H9 (cell line): ENCODE data around the gene RAD17. TPM values are rescaled to one million over a fixed set of nuclear protein-coding genes. Genes with fewer than 3 reads are reported as not detected.

Experiments
- DNase-seq: peaks from one replicate; pipeline ENCODE4 v3.0.0-alpha.2; 2017
- H2AFZ ChIP-seq: one replicate; pipeline ENCODE4 v1.6.1; 2013; ENCODE audit warnings: mild to moderate bottlenecking, low read length, control low read depth, moderate library complexity
- H2AK5ac ChIP-seq: 2 replicates; pipeline ENCODE4 v1.6.1; 2013; ENCODE audit warnings: low read length, control low read depth, mixed read lengths; ENCODE audit not compliant: insufficient read length
- H2BK120ac ChIP-seq: one replicate; pipeline ENCODE4 v1.6.1; 2013; ENCODE audit warnings: low read depth, mild to moderate bottlenecking, low read length, control low read depth, inconsistent platforms; ENCODE audit not compliant: poor library complexity, severe bottlenecking
- H2BK12ac ChIP-seq: 2 replicates; pipeline ENCODE4 v1.6.1; 2013; ENCODE audit warnings: low read length, control low read depth, mixed read lengths, low read depth; ENCODE audit not compliant: insufficient read length
- H2BK15ac ChIP-seq: 2 replicates; pipeline ENCODE4 v1.6.1; 2013; ENCODE audit warnings: low read depth, low read length, control low read depth
- H2BK20ac ChIP-seq: one replicate; pipeline ENCODE4 v1.6.1; 2013; ENCODE audit warnings: low read depth, mild to moderate bottlenecking, low read length, control low read depth, inconsistent platforms; ENCODE audit not compliant: poor library complexity, severe bottlenecking
- H2BK5ac ChIP-seq: 2 replicates; pipeline ENCODE4 v1.6.1; 2013; ENCODE audit warnings: low read length, control low read depth, mixed read lengths; ENCODE audit not compliant: insufficient read length
- H3K14ac ChIP-seq: 2 replicates; pipeline ENCODE4 v1.6.1; 2013; ENCODE audit warnings: low read length, control low read depth; ENCODE audit not compliant: insufficient read depth
- H3K18ac ChIP-seq: 2 replicates; pipeline ENCODE4 v1.6.1; 2013; ENCODE audit warnings: low read depth, mild to moderate bottlenecking, mixed read lengths, low read length, control low read depth; ENCODE audit not compliant: insufficient read length
- H3K23ac ChIP-seq: 2 replicates; pipeline ENCODE4 v1.6.1; 2013; ENCODE audit warnings: low read length, control low read depth, mixed read lengths, low read depth; ENCODE audit not compliant: insufficient read length
- H3K23me2 ChIP-seq: 2 replicates; pipeline ENCODE4 v1.6.1; 2013; ENCODE audit warnings: low read depth, mild to moderate bottlenecking, mixed read lengths, low read length, control low read depth; ENCODE audit not compliant: insufficient read length, poor library complexity, severe bottlenecking
- H3K27ac ChIP-seq: 2 replicates; pipeline ENCODE4 v1.5.1; 2013; ENCODE audit warnings: low read length, control low read depth, mixed read lengths, low read depth; ENCODE audit not compliant: insufficient read length
- H3K27me3 ChIP-seq: 2 replicates; pipeline ENCODE4 v1.6.1; 2013; ENCODE audit warnings: low read length, control low read depth, inconsistent platforms; ENCODE audit not compliant: insufficient read depth
- H3K4ac ChIP-seq: 2 replicates; pipeline ENCODE4 v1.6.1; 2013; ENCODE audit warnings: low read depth, mild to moderate bottlenecking, control low read depth, inconsistent platforms, low read length, moderate library complexity
- H3K4me1 ChIP-seq: 2 replicates; pipeline ENCODE4 v1.6.1; 2013; ENCODE audit warnings: low read length, control low read depth, inconsistent platforms; ENCODE audit not compliant: insufficient read depth
- H3K4me2 ChIP-seq: 2 replicates; pipeline ENCODE4 v1.6.1; 2013; ENCODE audit warnings: low read length, control low read depth, mixed read lengths; ENCODE audit not compliant: insufficient read length, insufficient read depth
- H3K56ac ChIP-seq: 2 replicates; pipeline ENCODE4 v1.6.1; 2013; ENCODE audit warnings: low read depth, mild to moderate bottlenecking, mixed read lengths, low read length, control low read depth; ENCODE audit not compliant: insufficient read length
- H3K79me1 ChIP-seq: 2 replicates; pipeline ENCODE4 v1.6.1; 2013; ENCODE audit warnings: low read depth, mild to moderate bottlenecking, moderate library complexity, low read length, control low read depth, inconsistent platforms; ENCODE audit not compliant: insufficient read depth, poor library complexity, severe bottlenecking
- H3K79me2 ChIP-seq: 2 replicates; pipeline ENCODE4 v1.6.1; 2013; ENCODE audit warnings: low read length, control low read depth, inconsistent platforms; ENCODE audit not compliant: insufficient read depth
- H3K9ac ChIP-seq: 2 replicates; pipeline ENCODE4 v1.6.1; 2013; ENCODE audit warnings: low read length, control low read depth, mixed read lengths; ENCODE audit not compliant: insufficient read length; ENCODE audit errors: extremely low read depth
- H3K9me3 ChIP-seq: one replicate; pipeline ENCODE4 v1.6.1; 2013; ENCODE audit warnings: low read depth, low read length, inconsistent platforms; ENCODE audit not compliant: control insufficient read depth
- H3T11ph ChIP-seq: one replicate; pipeline ENCODE4 v1.6.1; 2013; ENCODE audit warnings: mild to moderate bottlenecking, low read length, control low read depth, inconsistent platforms
- H4K20me1 ChIP-seq: one replicate; pipeline ENCODE4 v1.6.1; 2013; ENCODE audit not compliant: control insufficient read depth, insufficient read length, insufficient read depth
- H4K5ac ChIP-seq: 2 replicates; pipeline ENCODE4 v1.6.1; 2013; ENCODE audit warnings: low read depth, mild to moderate bottlenecking, mixed read lengths, low read length, control low read depth; ENCODE audit not compliant: insufficient read length
- H4K8ac ChIP-seq: replicated peaks from 2 replicates; pipeline ENCODE4 v1.6.1; 2013; ENCODE audit warnings: low read length, control low read depth, mixed read lengths, low read depth; ENCODE audit not compliant: insufficient read length
- H4K91ac ChIP-seq: 2 replicates; pipeline ENCODE4 v1.6.1; 2013; ENCODE audit warnings: low read depth, mild to moderate bottlenecking, moderate library complexity, mixed read lengths, low read length, control low read depth; ENCODE audit not compliant: insufficient read length
- H3K27ac Mint-ChIP-seq, 3 experiments: 2 replicates in 2 of 3; 3 replicates in 1 of 3; pipeline ENCODE4 v1.8.0; 2020 to 2021; ENCODE audit warnings: mixed read lengths in 3 of 3, mild to moderate bottlenecking in 1 of 3, moderate library complexity in 1 of 3
- H3K27me3 Mint-ChIP-seq: 2 replicates; pipeline ENCODE4 v1.8.0; 2021; ENCODE audit warnings: low read depth, mild to moderate bottlenecking, moderate library complexity, mixed read lengths
- H3K36me3 Mint-ChIP-seq, 3 experiments: 2 replicates in 2 of 3; 3 replicates in 1 of 3; pipeline ENCODE4 v1.8.0; 2020 to 2021; ENCODE audit warnings: low read depth in 3 of 3, mixed read lengths in 3 of 3; ENCODE audit not compliant: insufficient read depth in 1 of 3
- H3K4me1 Mint-ChIP-seq, 2 experiments: 2 replicates each; pipeline ENCODE4 v1.8.0; 2020; ENCODE audit warnings: mixed read lengths in 2 of 2
- H3K4me3 Mint-ChIP-seq, 2 experiments: 2 replicates in 1 of 2; 3 replicates in 1 of 2; pipeline ENCODE4 v1.8.0; 2020 to 2021; ENCODE audit warnings: mild to moderate bottlenecking in 2 of 2, mixed read lengths in 2 of 2, moderate library complexity in 1 of 2
- H3K9me3 Mint-ChIP-seq, 2 experiments: 2 replicates in 1 of 2; 3 replicates in 1 of 2; pipeline ENCODE4 v1.8.0; 2020; ENCODE audit warnings: mild to moderate bottlenecking in 2 of 2, mixed read lengths in 2 of 2, moderate library complexity in 1 of 2
- CTCF ChIP-seq: fragments of 200-600 bp; sonication (generic); conservative IDR thresholded peaks from 3 replicates; pipeline ENCODE4 v1.8.0; 2021; ENCODE audit warnings: antibody characterized with exemption, mild to moderate bottlenecking
- WGBS: extraction: QIAGEN DNeasy Blood & Tissue Kit; methylation state at CpG from one replicate; pipeline ENCODE4 v1.1.7; 2013; ENCODE audit warnings: missing lambda C conversion rate, low lambda C conversion rate, mixed read lengths; ENCODE audit not compliant: insufficient read length; ENCODE audit errors: extremely low coverage; 5-methylcytosine and 5-hydroxymethylcytosine counted together
- total RNA-seq: library from RNA; stranded (reverse); gene quantifications from 2 replicates; pipeline ENCODE4 v1.2.1, GENCODE V29; 2021

RAD17 gene
- total RNA-seq, 1 experiment from 2014 or later: 31.9 TPM

GRCh38 chr5:69367697-69368279 lies 1.8 kb upstream of the RAD17 start:
- peaks cover 3% of the 10 kb centered on the region for H4K20me1 ChIP-seq
- no peak overlapping the region for H3K9ac ChIP-seq
- no peak overlapping the region for H4K8ac ChIP-seq
- H3K56ac ChIP-seq: no peak overlapping the region
- peaks cover 31% of the 10 kb centered on the region; the same call in 1 of the 2 replicates for H3K79me2 ChIP-seq
- H3K9me3 ChIP-seq: no peaks in the 10 kb centered on the region
- no peak overlapping the region for H2AFZ ChIP-seq
- DNase-seq: no peak
- H3T11ph ChIP-seq: no peak overlapping the region
- no peak overlapping the region for H2BK5ac ChIP-seq
- no peaks in the 10 kb centered on the region for H3K4me1 ChIP-seq
- H4K5ac ChIP-seq: no peak overlapping the region
- H3K18ac ChIP-seq: no peak overlapping the region
- Mint-ChIP-seq H3K9me3 (no peaks in the 10 kb centered on the region), H3K36me3 (peaks cover 21 to 33% (median 33%) of the 10 kb centered on the region in 3 experiments; a peak in 6 of 7 replicates), H3K27me3 (no peaks in the 10 kb centered on the region), H3K27ac (peak overlapping the region; percentile 26 to 99 (median 99); a peak in 3 of 7 replicates), H3K4me3 (peak overlapping the region; percentile 97 to 98), H3K4me1 (peaks cover 10 to 15% of the 10 kb centered on the region in 2 experiments)
- H3K14ac ChIP-seq: no peak overlapping the region
- no peak overlapping the region for H2BK12ac ChIP-seq
- H3K23ac ChIP-seq: no peak overlapping the region
- no peaks in the 10 kb centered on the region for H3K27me3 ChIP-seq
- H2AK5ac ChIP-seq: no peak overlapping the region
- H3K79me1 ChIP-seq: no peaks in the 10 kb centered on the region
- no peak overlapping the region for H3K4ac ChIP-seq
- H2BK20ac ChIP-seq: no peak overlapping the region
- H2BK15ac ChIP-seq: no peak overlapping the region
- no CpG with 5 or more reads among the region's 11 CpGs for WGBS
- H4K91ac ChIP-seq: no peak overlapping the region
- H3K4me2 ChIP-seq: peak overlapping the region; percentile 89
- no peak overlapping the region for H3K27ac ChIP-seq
- no peak for TF ChIP-seq CTCF
- H3K23me2 ChIP-seq: peaks cover 2% of the 10 kb centered on the region
- H2BK120ac ChIP-seq: no peak overlapping the region
